Heart left ventricle (tissue), 16 donors: ENCODE data around the gene GNA15. TPM values are rescaled to one million over a fixed set of nuclear protein-coding genes. Genes with fewer than 3 reads are reported as not detected.

Experiments used
- ATAC-seq, 4 donors: fragments of 200-7000 bp; cut with Tn5 transposase; one replicate each; pipeline ENCODE4 v1.9.1; 2020 to 2022; ENCODE audit warnings: moderate library complexity in 4 of 4, mild to moderate bottlenecking in 3 of 4, moderate number of reproducible peaks in 1 of 4
- DNase-seq, 5 donors: peaks; one replicate each; pipeline ENCODE4 v3.0.0-alpha.2; 2020
- H3K27ac ChIP-seq, 12 donors: fragments of 200-600 bp; sonication (generic) in 4 of 12; one replicate each; pipeline versions ENCODE4 v1.5.0 to v1.8.0; 2016 to 2022; ENCODE audit warnings: mild to moderate bottlenecking in 2 of 12
- H3K27me3 ChIP-seq, 9 donors: fragments of 200-600 bp; sonication (generic) in 2 of 9; one replicate each; pipeline versions ENCODE4 v1.5.1 to v1.8.0; 2016 to 2022; ENCODE audit warnings: mild to moderate bottlenecking in 3 of 9
- H3K36me3 ChIP-seq, 9 donors: fragments of 200-600 bp; sonication (generic) in 2 of 9; one replicate each; pipeline versions ENCODE4 v1.5.0 to v1.8.0; 2018 to 2022; ENCODE audit warnings: mild to moderate bottlenecking in 2 of 9
- H3K4me1 ChIP-seq, 12 donors: fragments of 200-600 bp; sonication (generic) in 4 of 12; one replicate each; pipeline versions ENCODE4 v1.5.0 to v1.8.0; 2016 to 2022; ENCODE audit warnings: mild to moderate bottlenecking in 3 of 12
- H3K4me3 ChIP-seq, 12 donors: fragments of 200-600 bp; sonication (generic) in 4 of 12; one replicate each; pipeline versions ENCODE4 v1.5.0 to v1.8.0; 2017 to 2022; ENCODE audit warnings: mild to moderate bottlenecking in 9 of 12, moderate library complexity in 4 of 12
- H3K9me3 ChIP-seq, 12 donors: fragments of 200-600 bp; sonication (generic) in 4 of 12; one replicate each; pipeline versions ENCODE4 v1.5.0 to v1.8.0; 2016 to 2022; ENCODE audit warnings: mild to moderate bottlenecking in 1 of 12
- CTCF ChIP-seq, 12 donors: fragments of 200-600 bp; sonication (generic) in 4 of 12; IDR thresholded peaks; one replicate each; pipeline versions ENCODE4 v1.5.0 to v1.8.0; 2018 to 2022; ENCODE audit warnings: antibody characterized with exemption in 12 of 12, mild to moderate bottlenecking in 5 of 12
- POLR2A ChIP-seq, 2 donors: fragments of 450-650 bp; IDR thresholded peaks; one replicate each; pipeline ENCODE4 v1.6.1; 2017; ENCODE audit warnings: antibody characterized with exemption in 2 of 2, mild to moderate bottlenecking in 2 of 2, moderate library complexity in 2 of 2
- WGBS, 4 donors: extraction: QIAGEN DNeasy Blood & Tissue Kit in 2 of 4; methylation state at CpG; one replicate each; pipeline versions ENCODE4 v1.1.5 to v1.1.7; 2013 to 2018; 5-methylcytosine and 5-hydroxymethylcytosine counted together
- intact Hi-C, 10 donors: fragments of 100-400 bp; cut with DNase I; formaldehyde crosslinking; loops; one replicate each; pipeline versions ENCODE4 v1.11.1 to v1.14.2; 2022
- polyA plus RNA-seq, 2 donors: library from polyadenylated mRNA; stranded (reverse); fragments of 200-250 nt; gene quantifications; one replicate each; pipeline ENCODE4 v1.2.3, GENCODE V29; 2013
- total RNA-seq, 9 donors: library from RNA; depleted of rRNA in 2 of 9; stranded (reverse); fragments of >200 nt in 2 of 9; fragmentation: NEBNext Ultra II Directional in 3 of 9; extraction: Animal tissue kit (Norgen Biotek cat#: 25700) in 3 of 9; gene quantifications; one replicate each; pipeline versions ENCODE4 v1.1.0 to v1.2.4, GENCODE V29; 2016 to 2023
- donor health status: ischemic (EF 13 %, LVEDD 7.1; RV severe dilation, severe dysfunction).
- donor health status: healthy with polysubstance abuse.
- donor health status: DM: no; HTN: yes; CAD: no.
- donor health status: DM: no; HTN: no; CAD: no.
- donor health status: ischemic (EF 25% LVEDD 6.9; RV normal size, moderate dysfunction).
- donor health status: ischemic (EF 25% LVEDD 5.7; RV mildly dilated, moderate dysfunction).
- donor health status: healthy.
- donor health status: DM: yes; HTN: yes; CAD: no.
- donor health status: ischemic (EF 35%, LVEDD 5.7; RV mildly dilated, moderate dysfunction).
- donor health status: nonischemic (EF 11% LVEDD 7.7; RV severe dilation, severe dysfunction).
- donor health status: DM: yes; HTN: yes; CAD: no.
- donor health status: PGD.
- donor health status: ischemic (EF 29% LVEDD 5.4; RV normal size, mild dysfunction).
- donor health status: nonischemic (EF 23%, LVEDD 6.1; RV moderate dilation, normal function).

The GNA15 gene
- total and polyA plus RNA-seq, 11 donors = 0.69 to 15.2 (median 1.7) TPM

- WGBS, 4 donors = 82 to 89% (median 87%) methylated on average over 19 to 29 of the region's 29 CpGs
- no peaks in the 10 kb centered on the region for H3K9me3 ChIP-seq
- H3K4me1 ChIP-seq = peaks cover 33 to 99% (median 82%) of the 10 kb centered on the region in 12 donors
- intact Hi-C loops = loop anchor here in 2 of 10 donors (10.0 kb wide), 2 partner anchors 145 to 635 kb away; no protein-coding TSS in a partner anchor
- H3K27ac ChIP-seq = peak overlapping the region; percentile 89 to 98 (median 95)
- no peak for TF ChIP-seq POLR2A (IDR thresholded peaks at IDR 0.05)
- TF ChIP-seq CTCF (IDR thresholded peaks at IDR 0.05) = no peak
- H3K36me3 ChIP-seq = no peaks in the 10 kb centered on the region
- ATAC-seq (no peak), DNase-seq (peak in 1 of 5 donors; percentile 19)
- H3K27me3 ChIP-seq = peaks cover 0 to 16% (median 0%) of the 10 kb centered on the region in 9 donors
- H3K4me3 ChIP-seq = peak overlapping the region; percentile 13 to 100 (median 97)
Observed at GRCh38 chr19:3099347-3100145, 36.3 kb upstream of the GNA15 start.

- no peaks in the 10 kb centered on the region for H3K9me3 ChIP-seq
- peaks cover 33 to 100% (median 79%) of the 10 kb centered on the region in 12 donors for H3K4me1 ChIP-seq
- H3K4me3 ChIP-seq = no peak overlapping the region
- H3K36me3 ChIP-seq = no peaks in the 10 kb centered on the region
- DNase-seq (peak in 2 of 5 donors; percentile 25 to 26), ATAC-seq (no peak)
- H3K27ac ChIP-seq = peak overlapping the region in 10 of 12 donors; percentile 1 to 98 (median 93)
- TF ChIP-seq CTCF (IDR thresholded peaks at IDR 0.05) (no peak), POLR2A (IDR thresholded peaks at IDR 0.05) (no peak)
- WGBS, 4 donors = 54 to 74% (median 69%) methylated on average over 8 to 14 of the region's 14 CpGs
- peaks cover 0 to 16% (median 0%) of the 10 kb centered on the region in 9 donors for H3K27me3 ChIP-seq
- intact Hi-C loops = loop anchor here in 1 of 10 donors (10.0 kb wide), 1 partner anchor 146 kb away; no protein-coding TSS in a partner anchor
Observed at GRCh38 chr19:3100331-3100730, 35.5 kb upstream of the GNA15 start.

DNA sequence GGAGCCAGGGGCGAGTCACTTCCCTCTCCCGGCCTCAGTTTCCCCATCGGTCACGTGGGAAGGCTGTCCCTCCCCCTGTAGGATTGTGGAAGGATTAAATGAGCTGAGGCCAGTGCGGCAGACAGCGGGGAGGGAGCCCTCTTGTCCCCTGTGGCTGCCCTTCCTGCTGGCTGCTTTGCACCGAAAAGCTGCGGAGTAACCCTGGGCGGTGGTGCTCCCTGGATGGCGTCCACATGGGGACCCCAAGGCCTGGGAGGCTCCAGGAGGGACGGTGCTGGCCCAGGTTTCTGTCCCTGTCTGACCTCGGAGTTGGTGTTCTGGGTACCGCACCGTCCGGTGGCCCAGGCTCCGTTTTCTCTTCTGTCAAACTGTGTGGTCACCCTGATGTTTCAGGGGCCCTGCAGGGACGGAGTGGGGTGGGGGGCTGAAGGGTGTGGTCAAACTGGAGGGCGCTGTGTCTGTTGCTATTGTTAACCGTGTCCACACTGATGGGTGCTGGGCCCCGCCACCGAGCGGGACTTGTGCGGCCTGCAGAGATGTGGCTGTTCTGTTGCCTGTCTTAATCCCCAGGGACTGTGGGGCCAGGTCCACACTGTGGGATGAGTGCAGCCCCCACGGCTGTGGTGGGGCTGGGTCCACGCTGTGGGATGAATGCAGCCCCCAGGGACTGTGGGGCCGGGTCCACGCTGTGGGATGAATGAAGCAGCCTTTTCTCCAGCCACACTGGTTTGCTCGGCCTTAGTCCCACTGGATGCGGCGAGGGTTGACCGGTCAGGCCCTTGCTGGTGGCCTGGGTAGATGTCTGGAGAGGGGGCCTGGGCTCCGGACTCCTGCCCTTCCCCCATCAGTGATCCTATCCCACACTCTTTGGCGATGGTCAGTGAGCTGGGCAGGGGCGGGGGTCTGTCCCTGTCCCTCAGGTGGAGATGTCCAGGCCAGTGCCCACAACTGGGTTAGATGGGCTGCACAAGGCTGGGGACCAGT, 34.8 kb upstream of the GNA15 start:
- intact Hi-C loops = loop anchor here in 1 of 10 donors (10.0 kb wide), 1 partner anchor 146 kb away; no protein-coding TSS in a partner anchor
- no peak overlapping the region for H3K4me3 ChIP-seq
- ATAC-seq = no peak
- peaks cover 0 to 15% (median 0%) of the 10 kb centered on the region in 9 donors for H3K27me3 ChIP-seq
- peak overlapping the region in 9 of 12 donors; percentile 1 to 97 (median 93) for H3K27ac ChIP-seq
- no peak for TF ChIP-seq POLR2A (IDR thresholded peaks at IDR 0.05)
- TF ChIP-seq CTCF (IDR thresholded peaks at IDR 0.05) = no peak
- peak in 2 of 5 donors; percentile 8 to 23 for DNase-seq
- no peaks in the 10 kb centered on the region for H3K9me3 ChIP-seq
- H3K4me1 ChIP-seq = peaks cover 33 to 100% (median 72%) of the 10 kb centered on the region in 12 donors
- no peaks in the 10 kb centered on the region for H3K36me3 ChIP-seq
- 52 to 66% (median 60%) methylated on average over 12 to 34 of the region's 34 CpGs for WGBS, 4 donors
